DOHH2 (cell line): ENCODE data around the gene COL23A1.

ENCODE experiments used
- H3F3A ChIP-seq: fragments of 200-600 bp; sonication (generic), shearing (Covaris generic); 2 replicates; pipeline ENCODE4 v1.6.0; 2016; ENCODE audit warnings: antibody characterized with exemption, mild to moderate bottlenecking; ENCODE audit not compliant: control insufficient read depth, insufficient read depth
- H3K27ac ChIP-seq: fragments of 200-600 bp; sonication (generic); 2 replicates; pipeline ENCODE4 v1.5.1; 2014; ENCODE audit warnings: low read depth, mild to moderate bottlenecking, low read length, moderate library complexity
- H3K27me3 ChIP-seq: fragments of 200-600 bp; sonication (generic); 2 replicates; pipeline ENCODE4 v1.6.1; 2014; ENCODE audit warnings: mild to moderate bottlenecking, low read length, mixed read lengths; ENCODE audit not compliant: control insufficient read depth
- H3K36me3 ChIP-seq: fragments of 200-600 bp; sonication (generic); 2 replicates; pipeline ENCODE4 v1.6.1; 2014; ENCODE audit warnings: mild to moderate bottlenecking, low read length, moderate library complexity, mixed read lengths; ENCODE audit not compliant: control insufficient read depth
- H3K4me1 ChIP-seq: fragments of 200-600 bp; sonication (generic); 2 replicates; pipeline ENCODE4 v1.6.1; 2014; ENCODE audit warnings: mild to moderate bottlenecking, low read length, mixed read lengths; ENCODE audit not compliant: control insufficient read depth
- H3K4me2 ChIP-seq: fragments of 200-600 bp; sonication (generic); 2 replicates; pipeline ENCODE4 v1.6.0; 2014; ENCODE audit warnings: mild to moderate bottlenecking, low read length, moderate library complexity
- H3K4me3 ChIP-seq: fragments of 200-600 bp; sonication (generic); 2 replicates; pipeline ENCODE4 v1.5.1; 2014; ENCODE audit warnings: mild to moderate bottlenecking, low read length, mixed read lengths
- H3K79me2 ChIP-seq: fragments of 200-600 bp; sonication (generic); 2 replicates; pipeline ENCODE4 v1.6.1; 2014; ENCODE audit warnings: mild to moderate bottlenecking, low read length, mixed read lengths; ENCODE audit not compliant: control insufficient read depth
- H3K9me2 ChIP-seq: fragments of 200-600 bp; sonication (generic); replicated peaks from 2 replicates; pipeline ENCODE4 v1.6.1; 2014; ENCODE audit warnings: mild to moderate bottlenecking, low read length, mixed read lengths; ENCODE audit not compliant: control insufficient read depth
- H3K9me3 ChIP-seq: fragments of 200-600 bp; sonication (generic); 2 replicates; pipeline ENCODE4 v1.6.1; 2014; ENCODE audit warnings: antibody characterized with exemption, low read length, mixed read lengths; ENCODE audit not compliant: control insufficient read depth, insufficient read depth
- H4K20me1 ChIP-seq: fragments of 200-600 bp; sonication (generic); 2 replicates; pipeline ENCODE4 v1.6.0; 2014; ENCODE audit warnings: low read depth, mild to moderate bottlenecking, antibody characterized with exemption, low read length, moderate library complexity; ENCODE audit not compliant: control insufficient read depth, insufficient read depth
- EZH2phosphoT487 ChIP-seq: fragments of 200-600 bp; sonication (generic); IDR thresholded peaks from 2 replicates; pipeline ENCODE4 v1.6.1; 2017; ENCODE audit warnings: borderline replicate concordance, mild to moderate bottlenecking, antibody characterized with exemption, low read length, moderate library complexity, mixed read lengths
- TF ChIP-seq, protein P1 (sequence below): fragments of 200-600 bp; sonication (generic); IDR thresholded peaks from one replicate; pipeline ENCODE4 v1.5.1; 2014; ENCODE audit warnings: antibody characterized with exemption, mild to moderate bottlenecking, low read depth, low read length; ENCODE audit not compliant: poor library complexity, severe bottlenecking

COL23A1 gene

GRCh38 chr5:178557416-178557815 is 32.8 kb downstream of the COL23A1 start:
- no peak overlapping the region for H3K4me3 ChIP-seq
- H3K27ac ChIP-seq = no peak overlapping the region
- H3K27me3 ChIP-seq = no peaks in the 10 kb centered on the region
- no peaks in the 10 kb centered on the region for H3F3A ChIP-seq
- no peak overlapping the region for H3K4me2 ChIP-seq
- H3K36me3 ChIP-seq = no peaks in the 10 kb centered on the region
- H3K4me1 ChIP-seq = no peaks in the 10 kb centered on the region
- H3K9me3 ChIP-seq = no peaks in the 10 kb centered on the region
- no peaks in the 10 kb centered on the region for H3K9me2 ChIP-seq
- no peaks in the 10 kb centered on the region for H4K20me1 ChIP-seq
- no peaks in the 10 kb centered on the region for H3K79me2 ChIP-seq
- no peak for TF ChIP-seq EZH2phosphoT487
- TF ChIP-seq, protein P1, sequence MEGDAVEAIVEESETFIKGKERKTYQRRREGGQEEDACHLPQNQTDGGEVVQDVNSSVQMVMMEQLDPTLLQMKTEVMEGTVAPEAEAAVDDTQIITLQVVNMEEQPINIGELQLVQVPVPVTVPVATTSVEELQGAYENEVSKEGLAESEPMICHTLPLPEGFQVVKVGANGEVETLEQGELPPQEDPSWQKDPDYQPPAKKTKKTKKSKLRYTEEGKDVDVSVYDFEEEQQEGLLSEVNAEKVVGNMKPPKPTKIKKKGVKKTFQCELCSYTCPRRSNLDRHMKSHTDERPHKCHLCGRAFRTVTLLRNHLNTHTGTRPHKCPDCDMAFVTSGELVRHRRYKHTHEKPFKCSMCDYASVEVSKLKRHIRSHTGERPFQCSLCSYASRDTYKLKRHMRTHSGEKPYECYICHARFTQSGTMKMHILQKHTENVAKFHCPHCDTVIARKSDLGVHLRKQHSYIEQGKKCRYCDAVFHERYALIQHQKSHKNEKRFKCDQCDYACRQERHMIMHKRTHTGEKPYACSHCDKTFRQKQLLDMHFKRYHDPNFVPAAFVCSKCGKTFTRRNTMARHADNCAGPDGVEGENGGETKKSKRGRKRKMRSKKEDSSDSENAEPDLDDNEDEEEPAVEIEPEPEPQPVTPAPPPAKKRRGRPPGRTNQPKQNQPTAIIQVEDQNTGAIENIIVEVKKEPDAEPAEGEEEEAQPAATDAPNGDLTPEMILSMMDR = no peak

DNA sequence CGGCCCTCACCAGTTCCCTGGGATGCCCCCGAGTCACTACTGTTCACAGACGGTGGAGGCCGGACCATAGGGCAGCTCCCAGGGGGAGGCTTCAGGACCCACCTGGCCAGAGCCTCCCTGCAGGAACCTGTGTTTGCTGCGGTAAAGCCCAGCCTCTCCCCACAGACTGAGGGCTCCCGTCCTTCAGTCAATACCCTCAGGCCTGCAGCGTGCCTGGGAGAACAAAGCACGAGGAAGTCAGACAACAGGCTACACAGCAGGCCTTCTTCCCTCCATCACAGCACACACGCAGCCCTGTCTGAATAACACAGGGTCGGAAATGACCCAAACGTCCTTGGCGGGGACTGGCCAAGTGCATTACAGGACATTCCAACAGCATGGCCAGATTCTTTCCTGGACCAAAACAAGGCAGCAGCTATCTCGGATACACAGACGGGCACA is 34.4 kb downstream of the COL23A1 start:
- Histone ChIP-seq H3K9me2 (no peaks in the 10 kb centered on the region), H3K9me3 (no peaks in the 10 kb centered on the region), H3F3A (no peaks in the 10 kb centered on the region), H3K4me3 (no peak overlapping the region), H3K4me1 (no peaks in the 10 kb centered on the region), H3K4me2 (no peak overlapping the region), H3K79me2 (no peaks in the 10 kb centered on the region), H3K36me3 (no peaks in the 10 kb centered on the region), H3K27me3 (no peaks in the 10 kb centered on the region), H3K27ac (no peak overlapping the region), H4K20me1 (no peaks in the 10 kb centered on the region)
- TF ChIP-seq, protein P1 = no peak
- no peak for TF ChIP-seq EZH2phosphoT487

DNA sequence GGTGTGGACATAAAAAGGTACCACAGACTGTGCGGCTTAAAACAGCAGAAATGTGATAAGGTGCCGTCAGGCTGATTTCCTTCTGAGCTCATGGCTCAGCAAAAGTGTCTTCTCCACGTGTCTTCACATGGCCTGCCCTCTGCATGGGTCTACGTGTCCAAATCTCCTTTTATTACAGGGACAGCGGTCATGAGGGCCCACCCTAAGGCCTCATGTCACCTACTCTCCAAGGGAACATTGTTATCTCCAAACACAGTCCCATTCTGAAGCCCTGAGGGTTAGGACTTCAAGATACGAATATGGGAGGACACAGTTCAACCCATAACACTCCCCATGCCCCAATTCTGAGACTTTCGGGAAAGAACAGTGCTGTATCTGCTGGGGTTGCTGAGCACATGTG is 35.2 kb downstream of the COL23A1 start:
- Histone ChIP-seq H3K9me2 (no peaks in the 10 kb centered on the region), H3K4me1 (no peaks in the 10 kb centered on the region), H4K20me1 (no peaks in the 10 kb centered on the region), H3K4me3 (no peak overlapping the region), H3F3A (no peaks in the 10 kb centered on the region), H3K36me3 (no peaks in the 10 kb centered on the region), H3K79me2 (no peaks in the 10 kb centered on the region), H3K4me2 (no peak overlapping the region), H3K9me3 (no peaks in the 10 kb centered on the region), H3K27ac (no peak overlapping the region), H3K27me3 (no peaks in the 10 kb centered on the region)
- TF ChIP-seq EZH2phosphoT487 = no peak
- TF ChIP-seq, protein P1 = no peak

- no peaks in the 10 kb centered on the region for H3F3A ChIP-seq
- no peaks in the 10 kb centered on the region for H3K79me2 ChIP-seq
- no peak overlapping the region for H3K4me2 ChIP-seq
- no peaks in the 10 kb centered on the region for H4K20me1 ChIP-seq
- no peaks in the 10 kb centered on the region for H3K9me2 ChIP-seq
- H3K9me3 ChIP-seq = no peaks in the 10 kb centered on the region
- no peak for TF ChIP-seq EZH2phosphoT487
- TF ChIP-seq, protein P1 = no peak
- H3K27me3 ChIP-seq = no peaks in the 10 kb centered on the region
- no peaks in the 10 kb centered on the region for H3K4me1 ChIP-seq
- H3K27ac ChIP-seq = no peak overlapping the region
- H3K36me3 ChIP-seq = no peaks in the 10 kb centered on the region
- H3K4me3 ChIP-seq = no peak overlapping the region
These were observed 35.9 kb downstream of the COL23A1 start for GRCh38 chr5:178554311-178554710.
